HepG2 (cell line): ENCODE measurements around the gene STX1B. TPM values are rescaled to one million over a fixed set of nuclear protein-coding genes. Genes with fewer than 3 reads are reported as not detected.

ENCODE experiments used
- FLYWCH1 ChIP-seq: sonication (generic); formaldehyde crosslinking; IDR thresholded peaks from 2 replicates; pipeline ENCODE4 v1.8.1; 2023; ENCODE audit warnings: mild to moderate bottlenecking, missing genetic modification reagents
- JDP2 ChIP-seq: sonication (generic); formaldehyde crosslinking; IDR thresholded peaks from 2 replicates; pipeline ENCODE4 v1.8.1; 2022; ENCODE audit warnings: missing genetic modification reagents, borderline replicate concordance
- KAT8 ChIP-seq: IDR thresholded peaks from 2 replicates; pipeline ENCODE4 v1.6.1; 2016; ENCODE audit warnings: missing genetic modification reagents, missing compliant biosample characterization
- LCORL ChIP-seq, 2 experiments: fragments of 450-650 bp in 1 of 2; sonication (generic) in 1 of 2; formaldehyde crosslinking in 1 of 2; IDR thresholded peaks; 2 replicates each; pipeline versions ENCODE4 v1.5.0 to v1.6.1; 2017 to 2020; ENCODE audit warnings: antibody characterized with exemption in 1 of 2, missing genetic modification reagents in 1 of 2
- MAZ ChIP-seq, 2 experiments: sonication (generic) in 1 of 2; formaldehyde crosslinking in 1 of 2; IDR thresholded peaks; 2 replicates each; pipeline versions ENCODE4 v1.5.0 to v1.6.1; 2012 to 2020; ENCODE audit warnings: low read depth in 2 of 2, mild to moderate bottlenecking in 2 of 2, borderline replicate concordance in 1 of 2, improper control_type of control experiment in 1 of 2, low read length in 1 of 2, missing genetic modification reagents in 1 of 2, moderate library complexity in 1 of 2
- REXO4 ChIP-seq: sonication (generic); formaldehyde crosslinking; IDR thresholded peaks from 2 replicates; pipeline ENCODE4 v1.8.0; 2022; ENCODE audit warnings: missing genetic modification reagents, mild to moderate bottlenecking, borderline replicate concordance
- SIN3B ChIP-seq: fragments of 150-350 bp; IDR thresholded peaks from 2 replicates; pipeline ENCODE4 v1.6.1; 2014; ENCODE audit warnings: low read length
- ZFP82 ChIP-seq: sonication (generic); formaldehyde crosslinking; IDR thresholded peaks from 2 replicates; pipeline ENCODE4 v1.5.1; 2020; ENCODE audit warnings: mild to moderate bottlenecking, missing genetic modification reagents, borderline replicate concordance
- ZNF629 ChIP-seq: sonication (generic); formaldehyde crosslinking; conservative IDR thresholded peaks from 2 replicates; pipeline ENCODE4 v1.5.0; 2020; ENCODE audit warnings: missing genetic modification reagents
- ZNF782 ChIP-seq: sonication (generic); formaldehyde crosslinking; IDR thresholded peaks from 2 replicates; pipeline ENCODE4 v1.4.0; 2020; ENCODE audit warnings: missing genetic modification reagents, mild to moderate bottlenecking, borderline replicate concordance
- polyA plus RNA-seq, 8 experiments: library from polyadenylated mRNA; depleted of rRNA in 3 of 8; stranded (reverse) in 7 of 8; unstranded in 1 of 8; fragments of >200 nt; fragmentation: Illumina TruSeq in 4 of 8; extraction: Trizol in 4 of 8; gene quantifications; 2 replicates each; pipeline versions ENCODE4 v1.2.1 to v1.2.3, GENCODE V29; 2011 to 2016; ENCODE audit warnings: low read depth in 4 of 8, missing spikeins in 1 of 8, mixed read lengths in 1 of 8; ENCODE audit not compliant: insufficient read depth in 1 of 8
- total RNA-seq, 5 experiments: library from RNA; depleted of rRNA; stranded (reverse); fragments of >200 nt; fragmentation: Illumina TruSeq; extraction: Trizol; gene quantifications; 2 replicates each; pipeline ENCODE4 v1.2.3, GENCODE V29; 2016; ENCODE audit warnings: low read depth in 1 of 5
- TF ChIP-seq, protein P1 (sequence below): sonication (generic); formaldehyde crosslinking; IDR thresholded peaks from 2 replicates; pipeline ENCODE4 v1.4.0; 2020; ENCODE audit warnings: mild to moderate bottlenecking, missing genetic modification reagents
- TF ChIP-seq, protein P2 (sequence below): sonication (generic); formaldehyde crosslinking; IDR thresholded peaks from 2 replicates; pipeline ENCODE4 v1.5.0; 2020; ENCODE audit warnings: missing genetic modification reagents
- TF ChIP-seq, protein P3 (sequence below): sonication (generic); formaldehyde crosslinking; IDR thresholded peaks from 2 replicates; pipeline ENCODE4 v1.4.0; 2020; ENCODE audit warnings: mild to moderate bottlenecking, missing genetic modification reagents
- TF ChIP-seq, protein P4 (sequence below): sonication (generic); formaldehyde crosslinking; IDR thresholded peaks from 2 replicates; pipeline ENCODE4 v1.8.0; 2023; ENCODE audit warnings: mild to moderate bottlenecking, missing genetic modification reagents
- TF ChIP-seq, protein P5 (sequence below): IDR thresholded peaks from 2 replicates; pipeline ENCODE4 v1.6.1; 2016

STX1B gene
- total and polyA plus RNA-seq, 2 of the 13 experiments (the other 11 are each of a cell fraction or from before 2014, with no cell fraction given): 2.1 to 3.0 TPM

DNA sequence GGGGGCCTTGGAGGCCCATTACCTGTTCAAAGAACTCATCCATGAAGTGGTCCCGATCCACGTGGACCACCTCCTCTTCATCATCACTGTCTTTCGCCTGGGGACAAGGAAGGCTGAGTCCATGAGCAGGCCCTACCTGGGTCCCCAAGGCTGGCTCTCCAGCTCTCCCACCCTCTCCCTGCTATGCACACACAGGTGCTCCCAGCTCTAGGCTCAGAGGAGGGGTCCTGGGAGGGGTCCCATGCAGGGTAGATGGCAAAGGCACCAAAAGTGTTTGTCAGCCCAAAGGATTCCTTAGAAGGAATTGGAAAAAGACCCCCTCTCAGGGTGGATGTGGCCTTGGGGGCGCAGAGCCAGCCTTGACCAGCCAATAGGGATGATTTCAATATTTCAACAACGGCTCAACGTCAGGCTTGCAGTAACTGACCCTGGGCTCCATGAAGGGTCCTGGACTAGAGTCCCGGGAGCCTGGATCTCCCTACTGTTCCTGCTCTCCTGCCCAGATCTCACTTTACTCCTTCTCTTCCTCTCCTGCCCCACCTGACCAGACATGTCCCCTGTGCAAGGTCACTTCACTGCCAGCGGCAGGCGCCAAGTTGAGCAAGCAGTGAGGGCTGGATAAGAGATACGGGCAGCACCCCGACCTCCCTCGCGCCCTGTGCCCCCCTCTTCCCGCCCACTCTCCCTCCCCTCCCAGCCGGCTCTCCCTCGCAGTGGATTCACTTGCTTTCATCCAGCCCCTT lies 8.8 kb downstream of the STX1B start (continued):
- TF ChIP-seq, protein P1, sequence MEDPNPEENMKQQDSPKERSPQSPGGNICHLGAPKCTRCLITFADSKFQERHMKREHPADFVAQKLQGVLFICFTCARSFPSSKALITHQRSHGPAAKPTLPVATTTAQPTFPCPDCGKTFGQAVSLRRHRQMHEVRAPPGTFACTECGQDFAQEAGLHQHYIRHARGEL (CRISPR knock-in tag): no peak
- TF ChIP-seq ZNF782 (CRISPR knock-in tag) (peak; percentile 74; the same call in 1 of the 2 replicates), SIN3B (no peak), FLYWCH1 (CRISPR knock-in tag) (no peak), LCORL (IDR thresholded peaks at IDR 0.05) (no peak), LCORL (CRISPR knock-in tag; IDR thresholded peaks at IDR 0.05) (peak; percentile 75), REXO4 (CRISPR knock-in tag) (no peak), MAZ (IDR thresholded peaks at IDR 0.05; ENCODE audit: borderline replicate concordance, low read depth, low read length) (no peak), MAZ (CRISPR knock-in tag; IDR thresholded peaks at IDR 0.05; ENCODE audit: low read depth) (peak; percentile 69; the same call in 1 of the 2 replicates), JDP2 (no peak), ZFP82 (CRISPR knock-in tag) (no peak), KAT8 (CRISPR knock-in tag) (no peak; the same call in 1 of the 2 replicates), ZNF629 (no peak)
- TF ChIP-seq, protein P2, sequence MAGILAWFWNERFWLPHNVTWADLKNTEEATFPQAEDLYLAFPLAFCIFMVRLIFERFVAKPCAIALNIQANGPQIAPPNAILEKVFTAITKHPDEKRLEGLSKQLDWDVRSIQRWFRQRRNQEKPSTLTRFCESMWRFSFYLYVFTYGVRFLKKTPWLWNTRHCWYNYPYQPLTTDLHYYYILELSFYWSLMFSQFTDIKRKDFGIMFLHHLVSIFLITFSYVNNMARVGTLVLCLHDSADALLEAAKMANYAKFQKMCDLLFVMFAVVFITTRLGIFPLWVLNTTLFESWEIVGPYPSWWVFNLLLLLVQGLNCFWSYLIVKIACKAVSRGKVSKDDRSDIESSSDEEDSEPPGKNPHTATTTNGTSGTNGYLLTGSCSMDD (CRISPR knock-in tag): no peak
- TF ChIP-seq, protein P3, sequence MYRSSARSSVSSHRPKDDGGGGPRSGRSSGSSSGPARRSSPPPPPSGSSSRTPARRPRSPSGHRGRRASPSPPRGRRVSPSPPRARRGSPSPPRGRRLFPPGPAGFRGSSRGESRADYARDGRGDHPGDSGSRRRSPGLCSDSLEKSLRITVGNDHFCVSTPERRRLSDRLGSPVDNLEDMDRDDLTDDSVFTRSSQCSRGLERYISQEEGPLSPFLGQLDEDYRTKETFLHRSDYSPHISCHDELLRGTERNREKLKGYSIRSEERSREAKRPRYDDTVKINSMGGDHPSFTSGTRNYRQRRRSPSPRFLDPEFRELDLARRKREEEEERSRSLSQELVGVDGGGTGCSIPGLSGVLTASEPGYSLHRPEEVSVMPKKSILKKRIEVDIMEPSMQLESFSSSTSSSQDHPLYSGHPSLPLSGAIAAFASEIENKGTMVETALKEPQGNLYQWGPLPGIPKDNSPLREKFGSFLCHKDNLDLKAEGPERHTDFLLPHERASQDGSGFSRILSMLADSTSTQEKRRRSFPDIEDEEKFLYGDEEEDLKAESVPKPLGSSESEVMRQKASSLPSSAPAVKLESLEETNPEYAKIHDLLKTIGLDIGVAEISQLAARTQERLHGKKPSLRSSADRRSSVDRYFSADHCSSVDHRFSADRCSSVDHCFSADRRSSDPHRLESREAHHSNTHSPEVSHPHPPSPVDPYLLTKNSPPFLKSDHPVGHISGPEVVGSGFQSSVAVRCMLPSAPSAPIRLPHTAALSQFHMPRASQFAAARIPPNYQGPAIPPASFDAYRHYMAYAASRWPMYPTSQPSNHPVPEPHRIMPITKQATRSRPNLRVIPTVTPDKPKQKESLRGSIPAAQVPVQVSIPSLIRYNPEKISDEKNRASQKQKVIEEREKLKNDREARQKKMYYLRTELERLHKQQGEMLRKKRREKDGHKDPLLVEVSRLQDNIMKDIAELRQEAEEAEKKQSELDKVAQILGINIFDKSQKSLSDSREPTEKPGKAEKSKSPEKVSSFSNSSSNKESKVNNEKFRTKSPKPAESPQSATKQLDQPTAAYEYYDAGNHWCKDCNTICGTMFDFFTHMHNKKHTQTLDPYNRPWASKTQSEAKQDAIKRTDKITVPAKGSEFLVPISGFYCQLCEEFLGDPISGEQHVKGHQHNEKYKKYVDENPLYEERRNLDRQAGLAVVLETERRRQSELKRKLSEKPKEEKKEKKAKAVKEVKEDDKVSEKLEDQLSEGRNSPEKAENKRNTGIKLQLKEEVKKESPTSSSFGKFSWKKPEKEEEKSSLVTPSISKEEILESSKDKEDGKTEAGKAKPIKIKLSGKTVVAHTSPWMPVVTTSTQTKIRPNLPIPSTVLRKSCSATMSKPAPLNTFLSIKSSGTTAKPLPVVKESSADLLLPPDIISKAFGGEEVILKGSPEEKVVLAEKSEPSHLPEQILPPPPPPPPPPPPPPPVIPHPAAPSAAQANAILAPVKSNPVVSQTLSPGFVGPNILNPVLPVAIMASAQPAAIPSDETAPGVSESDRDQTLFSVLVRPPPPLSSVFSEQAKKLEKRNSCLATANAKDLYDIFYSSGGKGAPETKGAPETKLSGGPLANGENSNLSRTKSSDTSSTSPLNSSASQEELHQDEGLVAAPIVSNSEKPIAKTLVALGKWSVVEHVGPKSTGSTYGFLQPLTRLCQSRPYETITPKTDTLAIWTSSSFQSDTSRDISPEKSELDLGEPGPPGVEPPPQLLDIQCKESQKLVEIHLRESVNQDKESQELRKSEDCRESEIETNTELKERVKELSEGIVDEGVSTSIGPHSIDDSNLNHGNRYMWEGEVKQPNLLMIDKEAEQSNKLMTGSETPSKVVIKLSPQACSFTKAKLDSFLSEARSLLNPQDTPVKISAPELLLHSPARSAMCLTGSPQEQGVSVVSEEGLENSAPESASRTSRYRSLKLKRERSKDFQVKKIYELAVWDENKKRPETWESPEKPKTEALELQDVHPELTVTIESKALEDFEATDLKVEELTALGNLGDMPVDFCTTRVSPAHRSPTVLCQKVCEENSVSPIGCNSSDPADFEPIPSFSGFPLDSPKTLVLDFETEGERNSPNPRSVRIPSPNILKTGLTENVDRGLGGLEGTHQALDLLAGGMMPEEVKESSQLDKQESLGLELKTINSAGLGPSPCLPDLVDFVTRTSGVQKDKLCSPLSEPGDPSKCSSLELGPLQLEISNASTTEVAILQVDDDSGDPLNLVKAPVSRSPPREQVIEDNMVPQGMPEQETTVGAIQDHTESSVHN: no peak
- TF ChIP-seq, protein P4, sequence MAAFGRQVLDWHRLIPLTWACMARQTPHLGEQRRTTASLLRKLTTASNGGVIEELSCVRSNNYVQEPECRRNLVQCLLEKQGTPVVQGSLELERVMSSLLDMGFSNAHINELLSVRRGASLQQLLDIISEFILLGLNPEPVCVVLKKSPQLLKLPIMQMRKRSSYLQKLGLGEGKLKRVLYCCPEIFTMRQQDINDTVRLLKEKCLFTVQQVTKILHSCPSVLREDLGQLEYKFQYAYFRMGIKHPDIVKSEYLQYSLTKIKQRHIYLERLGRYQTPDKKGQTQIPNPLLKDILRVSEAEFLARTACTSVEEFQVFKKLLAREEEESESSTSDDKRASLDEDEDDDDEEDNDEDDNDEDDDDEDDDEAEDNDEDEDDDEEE: no peak
- TF ChIP-seq, protein P5, sequence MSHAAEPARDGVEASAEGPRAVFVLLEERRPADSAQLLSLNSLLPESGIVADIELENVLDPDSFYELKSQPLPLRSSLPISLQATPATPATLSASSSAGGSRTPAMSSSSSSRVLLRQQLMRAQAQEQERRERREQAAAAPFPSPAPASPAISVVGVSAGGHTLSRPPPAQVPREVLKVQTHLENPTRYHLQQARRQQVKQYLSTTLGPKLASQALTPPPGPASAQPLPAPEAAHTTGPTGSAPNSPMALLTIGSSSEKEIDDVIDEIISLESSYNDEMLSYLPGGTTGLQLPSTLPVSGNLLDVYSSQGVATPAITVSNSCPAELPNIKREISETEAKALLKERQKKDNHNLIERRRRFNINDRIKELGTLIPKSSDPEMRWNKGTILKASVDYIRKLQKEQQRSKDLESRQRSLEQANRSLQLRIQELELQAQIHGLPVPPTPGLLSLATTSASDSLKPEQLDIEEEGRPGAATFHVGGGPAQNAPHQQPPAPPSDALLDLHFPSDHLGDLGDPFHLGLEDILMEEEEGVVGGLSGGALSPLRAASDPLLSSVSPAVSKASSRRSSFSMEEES (CRISPR knock-in tag): no peak
